HG02588 (cell line): ENCODE measurements around the gene IL2RA.

Experiments used
- ATAC-seq: cut with Tn5 transposase; IDR thresholded peaks from one replicate; pipeline ENCODE4 v1.9.1; 2021; ENCODE audit warnings: mild to moderate bottlenecking, moderate library complexity; ENCODE audit not compliant: unreplicated experiment

IL2RA gene

GRCh38 chr10:5989756-5990155 is 72.4 kb downstream of the IL2RA start:
- no peak for ATAC-seq

- ATAC-seq: no peak
These were observed 73.7 kb downstream of the IL2RA start for GRCh38 chr10:5988336-5988920.

GRCh38 chr10:5987747-5988146 is 74.4 kb downstream of the IL2RA start:
- no peak for ATAC-seq

GRCh38 chr10:5985029-5985428 is 77.1 kb downstream of the IL2RA start:
- no peak for ATAC-seq

GRCh38 chr10:5983774-5984173 is 78.4 kb downstream of the IL2RA start:
- ATAC-seq: no peak

- no peak for ATAC-seq
These were observed 80.6 kb downstream of the IL2RA start for GRCh38 chr10:5981529-5981928.

- no peak for ATAC-seq
These were observed 84.0 kb downstream of the IL2RA start for GRCh38 chr10:5978230-5978489.

GRCh38 chr10:5977471-5978229 is 84.5 kb downstream of the IL2RA start, which contains the start of gene IL15RA:
Gene IL15RA, minus strand, starts transcription at chr10:5977543. Its CDS starts 51 bp downstream, at chr10:5977492.
- peak; percentile 58 for ATAC-seq

GRCh38 chr10:5976512-5977470 is 85.4 kb downstream of the IL2RA start:
- peak; percentile 16 for ATAC-seq

GRCh38 chr10:5975641-5976473 is 86.3 kb downstream of the IL2RA start:
- peak; percentile 58 for ATAC-seq

- ATAC-seq: no peak
These were observed 89.1 kb downstream of the IL2RA start for GRCh38 chr10:5973069-5973468.

- ATAC-seq: no peak
These were observed 90.3 kb downstream of the IL2RA start for GRCh38 chr10:5971886-5972285.

GRCh38 chr10:5971315-5971832 is 90.8 kb downstream of the IL2RA start:
- ATAC-seq: no peak

GRCh38 chr10:5970527-5970926 is 91.6 kb downstream of the IL2RA start:
- no peak for ATAC-seq

GRCh38 chr10:5970066-5970465 is 92.1 kb downstream of the IL2RA start:
- ATAC-seq: no peak

GRCh38 chr10:5968681-5969453 is 93.3 kb downstream of the IL2RA start:
- no peak for ATAC-seq

- no peak for ATAC-seq
These were observed 94.0 kb downstream of the IL2RA start for GRCh38 chr10:5968037-5968680.

- no peak for ATAC-seq
These were observed 96.9 kb downstream of the IL2RA start for GRCh38 chr10:5965266-5965665.

GRCh38 chr10:5964736-5965135 is 97.4 kb downstream of the IL2RA start:
- no peak for ATAC-seq
